GM12891 (cell line): ENCODE data around the gene TMEM208.

ENCODE experiments used
- PAX5 ChIP-seq: IDR thresholded peaks from 2 replicates; pipeline ENCODE4 v1.6.1; 2011; ENCODE audit warnings: low read length, moderate library complexity, mild to moderate bottlenecking; ENCODE audit not compliant: insufficient read depth, severe bottlenecking
- POLR2A ChIP-seq: IDR thresholded peaks from 2 replicates; pipeline ENCODE4 v1.6.1; 2011; ENCODE audit warnings: low read depth, low read length, control low read depth
- POLR2AphosphoS5 ChIP-seq: IDR thresholded peaks from 2 replicates; pipeline ENCODE4 v1.6.1; 2011; ENCODE audit warnings: low read depth, low read length, control low read depth
- POU2F2 ChIP-seq: IDR thresholded peaks from 2 replicates; pipeline ENCODE4 v1.6.1; 2011; ENCODE audit warnings: low read depth, mild to moderate bottlenecking, control low read depth, low read length, moderate library complexity
- SPI1 ChIP-seq: IDR thresholded peaks from 2 replicates; pipeline ENCODE4 v1.6.1; 2011; ENCODE audit warnings: low read depth, low read length, control low read depth
- TAF1 ChIP-seq: IDR thresholded peaks from 2 replicates; pipeline ENCODE4 v1.6.1; 2011; ENCODE audit warnings: low read depth, low read length, control low read depth

GRCh38 chr16:67234180-67234597 is 7.3 kb downstream of the TMEM208 start:
- TF ChIP-seq POLR2A (no peak), TAF1 (no peak), POLR2AphosphoS5 (peak; percentile 51; the same call in 1 of the 2 replicates), POU2F2 (no peak), SPI1 (no peak), PAX5 (no peak)
